GM15510 (cell line): ENCODE data around the gene BBS5.

Experiments used
- POLR2A ChIP-seq: IDR thresholded peaks from 3 replicates; pipeline ENCODE4 v1.6.1; 2011; ENCODE audit warnings: borderline replicate concordance; ENCODE audit not compliant: insufficient read length; ENCODE audit errors: extremely low read depth

BBS5 gene

GRCh38 chr2:169479257-169480078, at the start of gene BBS5:
TSS of gene BBS5 (plus strand) at chr2:169479494. CDS start at chr2:169479554, 60 bp downstream.
- no peak for TF ChIP-seq POLR2A

- TF ChIP-seq POLR2A: no peak
These were observed 40.7 kb upstream of the BBS5 start for GRCh38 chr2:169438466-169439072.

DNA sequence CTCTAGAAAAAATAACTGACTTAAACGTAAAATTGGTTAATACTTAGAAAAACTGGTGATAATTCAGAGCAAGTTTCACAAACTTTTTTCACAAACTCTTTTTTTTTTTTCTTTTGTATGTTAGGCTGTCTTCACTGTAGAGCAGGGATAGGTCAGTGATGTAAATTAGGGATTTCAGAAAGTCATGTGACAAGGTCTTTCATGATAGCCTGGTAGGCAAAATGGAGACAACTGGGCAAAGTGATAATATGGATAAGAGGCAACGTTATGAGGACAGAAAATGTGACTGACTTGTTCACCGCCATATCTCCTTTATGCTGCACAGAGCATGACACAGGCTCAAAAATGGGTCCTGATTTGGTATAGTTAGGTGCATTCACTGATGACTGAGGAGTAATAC, 39.4 kb upstream of the BBS5 start:
- TF ChIP-seq POLR2A: no peak

DNA sequence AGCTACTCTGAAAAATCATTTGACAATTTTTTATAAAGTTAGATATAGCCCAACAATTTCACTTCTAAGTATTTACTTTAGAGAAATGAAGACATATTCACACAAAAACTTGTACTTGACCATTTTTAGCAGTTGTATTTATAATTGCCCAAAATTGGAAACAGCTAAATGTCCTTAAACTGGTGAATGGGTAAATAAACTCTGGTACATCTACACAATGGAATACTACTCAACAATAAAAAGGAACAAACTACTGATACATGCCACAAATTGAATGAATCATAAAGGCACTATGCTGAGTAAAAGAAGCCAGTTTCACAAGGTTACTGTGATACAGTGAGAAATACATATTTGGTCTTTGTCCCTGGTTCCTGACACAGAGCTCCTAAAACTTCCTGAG, 32.8 kb upstream of the BBS5 start:
- no peak for TF ChIP-seq POLR2A

DNA sequence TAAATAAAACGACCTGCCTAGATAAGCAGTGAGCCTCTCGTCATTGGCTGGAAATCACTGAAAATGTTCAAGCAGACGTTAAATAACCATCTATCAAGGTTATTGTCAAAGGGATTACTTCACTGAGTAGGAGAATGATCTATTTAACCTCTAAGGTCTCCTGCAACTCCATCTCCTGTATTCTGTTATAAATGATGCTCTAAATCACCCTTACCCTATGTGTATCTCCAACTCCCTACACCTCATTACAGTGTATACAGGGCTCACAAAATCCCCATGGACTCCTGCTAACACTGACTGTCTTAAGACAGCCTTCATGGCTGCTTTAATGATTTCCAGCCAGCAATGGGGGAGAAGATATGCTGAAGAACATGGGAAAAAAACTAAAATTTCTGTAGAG, 31.0 kb upstream of the BBS5 start:
- no peak for TF ChIP-seq POLR2A

GRCh38 chr2:169448865-169449264, 30.4 kb upstream of the BBS5 start:
- TF ChIP-seq POLR2A: no peak

- no peak for TF ChIP-seq POLR2A
These were observed 27.2 kb upstream of the BBS5 start for GRCh38 chr2:169452080-169452479.

- TF ChIP-seq POLR2A: no peak
These were observed 18.2 kb upstream of the BBS5 start for GRCh38 chr2:169461143-169461542.

GRCh38 chr2:169462896-169463695, 16.2 kb upstream of the BBS5 start:
- TF ChIP-seq POLR2A: no peak

GRCh38 chr2:169464466-169464865, 14.8 kb upstream of the BBS5 start:
- no peak for TF ChIP-seq POLR2A

- TF ChIP-seq POLR2A: no peak
These were observed 14.4 kb upstream of the BBS5 start for GRCh38 chr2:169464882-169465281.

DNA sequence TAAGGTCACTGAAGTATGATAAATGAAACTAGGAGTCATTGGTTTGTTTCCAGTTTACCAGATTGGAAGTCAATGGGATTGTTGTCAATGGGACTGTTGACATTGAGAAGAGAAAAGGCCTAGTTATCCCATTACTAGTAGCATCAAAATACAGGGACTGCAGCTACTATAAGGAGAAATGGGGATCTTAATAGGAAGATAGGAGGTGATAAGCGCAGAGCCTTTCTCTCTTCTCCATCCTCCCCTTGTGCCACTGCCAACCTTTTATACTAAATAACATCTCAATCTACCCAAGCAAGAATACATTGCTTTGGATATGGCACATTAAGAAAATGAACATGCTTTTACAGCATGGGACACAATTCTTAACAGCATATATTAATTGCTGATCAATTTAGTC, 10.5 kb upstream of the BBS5 start:
- TF ChIP-seq POLR2A: no peak

DNA sequence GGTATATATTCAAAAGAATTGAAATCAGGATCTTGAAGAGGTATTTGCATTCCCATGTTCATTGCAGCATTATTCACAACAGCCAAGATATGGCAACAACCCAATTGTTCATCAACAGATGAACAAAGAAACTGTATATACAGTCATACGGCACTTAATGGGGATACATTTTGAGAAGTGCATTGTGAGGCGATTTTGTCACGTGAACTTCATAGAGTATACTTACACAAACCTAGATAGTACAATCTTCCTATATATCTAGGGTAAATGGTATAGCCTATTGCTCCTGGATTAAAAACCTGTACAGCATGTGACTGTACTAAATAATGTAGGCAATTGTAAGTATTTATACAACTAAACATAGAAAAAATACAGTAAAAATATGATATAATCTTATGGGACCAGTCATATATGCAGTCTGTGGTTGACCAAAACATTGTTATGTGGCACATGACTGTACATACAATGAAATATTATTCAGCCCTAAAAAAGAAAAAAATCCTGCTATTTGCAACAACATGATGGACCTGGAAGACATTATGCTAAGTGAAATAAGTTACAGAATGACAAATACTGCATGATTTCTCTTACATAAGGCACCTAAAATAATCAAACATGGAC, 9.2 kb upstream of the BBS5 start:
- no peak for TF ChIP-seq POLR2A

DNA sequence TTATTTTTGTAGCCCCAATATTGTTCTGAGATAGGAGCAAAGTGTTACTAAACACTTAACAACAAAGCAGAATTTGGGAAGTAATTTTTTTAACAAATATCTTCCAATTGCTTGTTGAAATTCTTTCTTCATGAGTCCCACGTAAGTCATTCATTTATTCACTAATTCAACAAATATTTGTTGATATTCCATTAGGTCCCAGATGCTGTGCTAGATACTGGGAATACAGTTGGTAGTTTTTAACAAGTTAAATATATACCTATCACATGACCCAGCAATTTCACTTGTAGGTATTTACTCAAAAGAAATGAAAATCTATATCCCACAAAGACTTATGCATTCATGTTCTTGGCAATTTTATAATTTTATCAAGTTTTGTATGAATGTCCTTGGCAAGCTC, 7.0 kb upstream of the BBS5 start:
- TF ChIP-seq POLR2A: no peak

- no peak for TF ChIP-seq POLR2A
These were observed 2.8 kb upstream of the BBS5 start for GRCh38 chr2:169476459-169476858.

- TF ChIP-seq POLR2A: no peak
These were observed 955 bp upstream of the BBS5 start for GRCh38 chr2:169478339-169478738.

GRCh38 chr2:169478745-169479256, 493 bp upstream of the BBS5 start:
- no peak for TF ChIP-seq POLR2A
